Activated CD4-positive, alpha-beta T cell treated with anti-CD3 and anti-CD28 coated beads, Interleukin-2, amount 10 ng/mL, durations not matched to agents 24 days and 14 days (primary cell): Measurements from ENCODE around the gene COL11A1. TPM values are rescaled to one million over a fixed set of nuclear protein-coding genes. Genes with fewer than 3 reads are reported as not detected.

ENCODE experiments used
- DNase-seq: peaks from one replicate; pipeline ENCODE4 v3.0.0; 2022
- H3K27ac Mint-ChIP-seq: one replicate; pipeline ENCODE4 v1.8.0; 2022; ENCODE audit warnings: mild to moderate bottlenecking, mixed read lengths
- H3K27me3 Mint-ChIP-seq: one replicate; pipeline ENCODE4 v1.8.0; 2022; ENCODE audit warnings: mixed read lengths
- H3K36me3 Mint-ChIP-seq: one replicate; pipeline ENCODE4 v1.8.0; 2022; ENCODE audit warnings: low read depth, mild to moderate bottlenecking, mixed read lengths
- H3K4me1 Mint-ChIP-seq: one replicate; pipeline ENCODE4 v1.8.0; 2021; ENCODE audit warnings: mixed read lengths
- H3K4me3 Mint-ChIP-seq: one replicate; pipeline ENCODE4 v1.8.0; 2022; ENCODE audit warnings: mild to moderate bottlenecking, moderate library complexity, mixed read lengths
- H3K9me3 Mint-ChIP-seq: one replicate; pipeline ENCODE4 v1.8.0; 2021; ENCODE audit warnings: mixed read lengths
- intact Hi-C: fragments of 100-400 bp; cut with micrococcal nuclease; formaldehyde crosslinking; loops from one replicate; pipeline ENCODE4 v1.15.1; 2023
- total RNA-seq: library from RNA; stranded (reverse); gene quantifications from 2 replicates; pipeline ENCODE4 v1.2.3, GENCODE V29; 2022

The COL11A1 gene
- total RNA-seq, 1 donor from 2014 or later, result not detected

DNA sequence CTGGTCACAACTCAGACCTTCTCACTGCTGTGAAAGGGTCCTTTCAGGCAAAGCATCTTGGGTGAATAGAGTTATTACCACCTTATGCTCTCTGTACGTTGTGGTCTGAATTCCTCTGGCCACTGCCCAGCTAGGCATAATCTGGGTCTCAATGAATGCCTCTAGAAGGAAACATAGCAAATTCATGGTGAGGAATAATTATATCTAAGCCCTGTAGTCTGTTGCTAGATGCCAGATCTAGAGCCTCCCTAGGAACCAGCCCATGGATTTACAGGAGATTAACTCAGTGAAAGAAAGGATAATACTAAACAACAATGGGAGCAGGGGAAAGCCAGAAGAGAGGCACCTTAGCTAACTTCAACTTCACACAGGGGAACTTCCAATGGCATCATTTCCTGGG, 2.4 kb upstream of the COL11A1 start:
- H3K4me3 Mint-ChIP-seq, result no peak overlapping the region
- H3K9me3 Mint-ChIP-seq, result no peaks in the 10 kb centered on the region

DNA sequence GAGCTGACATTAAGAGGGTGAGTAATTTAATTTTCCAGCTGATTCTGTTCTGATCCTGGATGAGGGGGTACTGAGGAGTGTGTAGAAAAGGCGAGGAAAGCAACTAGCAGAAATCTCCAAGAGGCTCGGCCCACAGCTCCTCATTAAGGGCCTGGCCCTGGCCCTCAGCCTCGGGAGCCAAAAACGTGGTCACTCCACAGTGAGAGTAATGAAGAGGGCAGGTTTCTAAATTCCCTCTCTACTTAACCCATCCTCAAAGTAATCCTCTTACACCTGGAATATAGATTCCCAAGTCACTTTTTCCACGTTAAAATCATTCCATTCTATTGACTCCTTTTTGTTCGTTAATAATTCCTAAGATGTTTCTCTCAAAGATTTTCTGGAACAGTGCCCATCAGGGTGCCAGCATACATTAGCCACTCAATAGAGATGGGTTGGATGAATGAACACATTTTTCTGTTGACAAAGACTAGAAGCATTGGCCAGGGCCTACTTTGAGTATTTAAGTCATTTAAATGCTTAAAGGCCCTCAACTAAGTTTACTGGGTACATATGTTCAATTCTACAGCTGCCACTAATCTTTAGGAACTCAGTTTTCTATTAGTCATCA, 1.1 kb upstream of the COL11A1 start:
- intact Hi-C loops, result no loop called here

More for the DNA sequence above, 2.4 kb upstream of the COL11A1 start:
- Mint-ChIP-seq H3K4me1 (no peaks in the 10 kb centered on the region), H3K36me3 (no peaks in the 10 kb centered on the region), H3K27ac (no peak overlapping the region), H3K27me3 (peaks cover 28% of the 10 kb centered on the region)
- DNase-seq, result no peak
- intact Hi-C loops, result no loop called here

DNA sequence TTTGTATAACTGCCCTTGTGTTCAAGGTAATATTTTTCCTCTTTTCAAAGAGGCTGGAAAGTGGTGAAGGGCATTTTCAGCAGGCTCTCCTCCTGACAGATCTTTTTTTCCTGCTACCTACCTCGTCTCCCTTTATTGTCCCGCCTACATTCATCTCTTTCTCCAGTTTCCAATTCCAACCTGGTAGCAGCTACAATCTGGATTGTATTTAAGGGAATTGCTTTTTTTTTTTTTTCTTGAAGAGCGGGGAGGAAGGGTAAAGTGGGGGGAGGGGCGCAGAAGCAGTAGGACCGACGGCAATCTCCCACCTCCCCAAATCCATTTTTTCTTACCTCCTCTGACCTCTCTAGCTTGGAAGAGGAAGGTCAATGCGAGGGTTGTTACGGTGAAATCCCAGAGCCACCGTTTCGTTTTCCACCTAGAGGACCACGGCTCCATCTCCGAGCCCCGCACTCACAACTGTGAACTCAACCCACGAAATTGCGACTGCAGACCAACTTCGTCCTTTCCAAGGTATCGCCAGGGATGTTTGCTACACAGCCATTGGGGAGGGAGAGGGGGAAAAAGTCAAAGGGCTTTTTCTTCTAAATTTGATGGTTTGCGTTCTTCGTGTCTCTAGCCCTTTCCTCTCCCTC, 464 bp downstream of the COL11A1 start:
- no peaks in the 10 kb centered on the region for H3K9me3 Mint-ChIP-seq
- H3K27ac Mint-ChIP-seq, result no peak overlapping the region
- peaks cover 28% of the 10 kb centered on the region for H3K27me3 Mint-ChIP-seq
- intact Hi-C loops, result loop anchor here (2.0 kb wide), 1 partner anchor 407 kb away; no protein-coding TSS in a partner anchor
- H3K36me3 Mint-ChIP-seq, result no peaks in the 10 kb centered on the region
- no peak for DNase-seq
- H3K4me1 Mint-ChIP-seq, result no peaks in the 10 kb centered on the region
- H3K4me3 Mint-ChIP-seq, result no peak overlapping the region

More for the DNA sequence above, 1.1 kb upstream of the COL11A1 start:
- Mint-ChIP-seq H3K9me3 (no peaks in the 10 kb centered on the region), H3K36me3 (no peaks in the 10 kb centered on the region), H3K27me3 (peaks cover 28% of the 10 kb centered on the region), H3K4me1 (no peaks in the 10 kb centered on the region), H3K27ac (no peak overlapping the region), H3K4me3 (no peak overlapping the region)
- DNase-seq, result no peak

DNA sequence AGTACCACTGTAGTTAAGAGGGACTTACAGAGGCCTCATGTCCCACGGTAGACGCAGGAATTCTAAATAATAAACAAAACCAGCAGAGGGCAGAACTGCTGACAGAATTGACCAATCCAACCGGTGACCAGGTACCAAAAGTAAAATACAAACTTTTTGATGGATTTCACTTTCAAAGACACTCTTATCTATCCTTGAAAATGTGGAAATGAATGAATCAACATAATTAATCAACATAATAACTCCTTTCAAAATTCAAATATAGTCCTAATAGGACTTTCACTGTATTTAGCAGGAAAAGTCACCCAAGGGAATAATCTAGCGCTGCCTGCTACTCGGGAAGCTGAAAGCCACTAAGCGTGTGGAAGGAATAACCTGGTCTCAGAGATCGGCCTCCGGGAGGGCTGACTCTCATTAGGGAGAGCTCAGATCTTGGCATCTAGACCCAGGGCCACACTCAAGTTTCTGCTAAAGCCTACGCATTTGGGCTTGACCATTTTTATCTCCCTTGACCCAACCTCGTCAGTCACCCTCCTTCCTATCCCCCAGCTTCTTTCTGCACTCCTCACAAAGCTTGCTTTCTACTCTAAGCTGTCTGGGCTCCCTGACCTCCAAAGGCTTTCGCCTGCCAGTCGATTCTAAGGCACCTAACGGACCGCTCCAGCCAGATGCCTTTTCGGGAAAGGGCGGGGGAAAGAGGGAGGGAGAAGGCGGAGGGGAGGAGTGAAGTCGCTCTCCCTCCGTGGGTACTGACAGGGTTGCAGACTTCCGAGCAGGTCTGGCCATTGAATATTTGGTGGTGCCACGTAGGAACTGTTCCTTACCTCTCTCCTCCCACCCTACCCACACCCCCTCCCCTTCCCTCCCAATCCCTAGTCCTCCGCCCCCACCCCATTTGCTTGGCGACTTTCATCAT, 1.6 kb downstream of the COL11A1 start:
- Mint-ChIP-seq H3K4me1 (no peaks in the 10 kb centered on the region), H3K9me3 (no peaks in the 10 kb centered on the region), H3K4me3 (peak overlapping the region; percentile 30), H3K27ac (no peak overlapping the region), H3K36me3 (no peaks in the 10 kb centered on the region), H3K27me3 (peaks cover 28% of the 10 kb centered on the region)
- no peak for DNase-seq
- intact Hi-C loops, result loop anchor here (1.0 to 2.0 kb wide), 2 partner anchors 355 to 408 kb away; no protein-coding TSS in a partner anchor

DNA sequence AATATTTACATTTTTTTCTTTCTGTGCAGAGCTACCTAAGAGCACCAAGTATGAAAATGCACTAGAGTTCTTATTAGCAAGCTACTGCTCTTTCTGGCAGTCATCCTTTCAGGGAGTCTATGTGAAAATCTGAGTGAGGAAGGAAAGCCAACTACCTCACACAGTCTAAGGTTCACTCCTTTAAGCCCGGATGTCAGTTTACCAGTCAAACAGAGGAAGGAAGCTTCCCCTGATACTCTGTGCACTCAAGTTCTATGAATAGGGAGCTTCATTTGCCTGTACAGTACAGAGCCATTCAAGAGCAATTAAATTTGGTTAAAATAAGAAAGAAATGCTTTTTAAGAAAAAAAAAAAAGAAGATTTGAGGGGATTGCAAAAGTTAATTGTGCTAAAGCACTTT, 6.9 kb downstream of the COL11A1 start:
- no peaks in the 10 kb centered on the region for H3K36me3 Mint-ChIP-seq
- no peak overlapping the region for H3K27ac Mint-ChIP-seq
- peaks cover 2% of the 10 kb centered on the region for H3K27me3 Mint-ChIP-seq
- intact Hi-C loops, result no loop called here
- H3K9me3 Mint-ChIP-seq, result no peaks in the 10 kb centered on the region
- no peak overlapping the region for H3K4me3 Mint-ChIP-seq
- H3K4me1 Mint-ChIP-seq, result no peaks in the 10 kb centered on the region
- no peak for DNase-seq

DNA sequence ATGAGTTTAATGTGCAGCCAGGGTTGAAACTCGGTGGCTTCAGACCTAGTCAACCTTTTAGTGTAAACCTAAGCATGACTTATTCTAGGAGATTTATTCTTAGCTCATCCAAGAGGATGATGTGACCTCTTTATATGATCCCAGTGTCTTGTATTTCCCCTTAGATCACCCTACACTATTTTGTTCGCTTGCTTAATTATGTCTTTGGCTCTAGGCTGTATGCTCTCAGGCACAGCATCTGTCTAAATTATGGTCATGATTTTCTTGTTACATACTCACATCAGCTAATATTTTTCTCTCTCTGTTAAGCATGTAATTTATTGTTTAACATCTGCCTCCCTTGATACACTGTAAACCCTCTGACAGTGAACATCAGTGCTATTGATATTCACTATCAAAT, 19.1 kb downstream of the COL11A1 start:
- Mint-ChIP-seq H3K4me1 (no peaks in the 10 kb centered on the region), H3K9me3 (no peaks in the 10 kb centered on the region), H3K27me3 (no peaks in the 10 kb centered on the region), H3K27ac (no peak overlapping the region), H3K4me3 (no peak overlapping the region), H3K36me3 (no peaks in the 10 kb centered on the region)
- no peak for DNase-seq
- intact Hi-C loops, result no loop called here

DNA sequence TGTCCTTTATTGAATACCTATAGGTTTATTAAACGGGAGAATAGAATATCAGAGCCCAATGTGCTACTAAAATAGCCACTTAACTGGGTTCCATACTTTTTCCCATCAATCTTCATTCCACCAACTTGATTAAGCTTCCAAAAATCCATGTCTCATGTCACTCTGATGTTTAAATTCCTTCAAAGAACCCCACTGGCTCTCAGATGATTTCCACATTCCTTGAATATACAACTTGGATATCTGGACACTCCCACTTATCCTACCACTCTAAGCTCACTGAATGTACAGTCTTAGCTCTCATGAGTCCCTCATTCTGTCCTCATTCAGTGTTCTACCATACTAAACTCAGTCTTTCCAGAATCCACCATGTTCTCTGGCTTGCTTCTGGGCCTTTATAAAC, 21.1 kb downstream of the COL11A1 start:
- intact Hi-C loops, result no loop called here
- Mint-ChIP-seq H3K27ac (no peak overlapping the region), H3K4me1 (no peaks in the 10 kb centered on the region), H3K9me3 (no peaks in the 10 kb centered on the region), H3K27me3 (no peaks in the 10 kb centered on the region), H3K4me3 (no peak overlapping the region), H3K36me3 (no peaks in the 10 kb centered on the region)
- no peak for DNase-seq

DNA sequence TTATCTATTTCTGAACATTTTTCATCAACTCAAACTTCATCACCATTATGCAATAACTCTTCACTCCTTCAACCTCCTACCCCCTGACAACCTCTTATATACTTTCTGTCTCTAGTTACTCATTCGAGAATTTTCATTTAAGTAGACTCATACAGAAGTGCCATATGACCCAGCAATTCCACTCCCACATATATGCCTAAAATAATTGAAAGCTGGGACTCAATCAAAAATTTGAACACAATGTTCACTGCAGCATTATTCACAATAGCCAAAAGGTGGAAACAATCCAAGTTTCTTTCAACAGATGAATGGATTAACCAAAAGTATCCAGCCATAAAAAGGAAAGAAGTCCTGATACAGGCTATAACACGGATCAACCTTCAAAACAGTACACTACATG, 24.1 kb downstream of the COL11A1 start:
- Mint-ChIP-seq H3K27ac (no peak overlapping the region), H3K36me3 (no peaks in the 10 kb centered on the region), H3K4me3 (no peak overlapping the region), H3K27me3 (no peaks in the 10 kb centered on the region), H3K9me3 (no peaks in the 10 kb centered on the region), H3K4me1 (no peaks in the 10 kb centered on the region)
- DNase-seq, result no peak
- intact Hi-C loops, result no loop called here

DNA sequence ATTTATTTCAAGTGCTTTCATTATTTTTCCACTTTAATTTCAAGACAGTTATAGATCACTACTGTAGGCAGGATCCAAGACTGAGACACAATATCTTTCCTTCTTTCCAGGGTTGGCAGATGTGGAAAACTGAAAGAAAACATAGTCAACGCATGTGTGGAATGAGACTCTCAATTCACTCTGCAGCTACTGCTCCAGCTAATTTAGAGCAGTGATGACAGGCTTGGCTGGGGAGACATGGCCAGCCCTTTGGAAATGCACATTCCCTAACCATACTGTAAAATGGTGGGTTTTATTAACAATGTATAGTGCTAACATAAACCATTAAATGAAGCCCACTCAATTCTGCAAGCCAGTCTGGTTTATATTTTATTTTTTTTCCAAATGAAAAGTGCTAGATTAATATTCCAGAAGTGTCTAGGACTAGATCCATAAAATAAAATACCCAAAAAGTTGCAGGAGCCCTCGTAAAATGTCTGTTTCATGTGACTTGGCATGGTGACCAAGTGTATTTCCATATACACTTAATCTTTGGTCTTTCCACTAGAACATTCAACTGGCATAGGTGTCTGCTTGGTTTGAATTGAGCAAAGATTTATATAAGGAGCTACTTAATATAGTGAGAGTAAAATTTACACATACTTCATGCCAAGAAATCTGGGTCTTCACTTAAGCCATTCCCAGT, 32.9 kb downstream of the COL11A1 start:
- no peak overlapping the region for H3K27ac Mint-ChIP-seq
- H3K27me3 Mint-ChIP-seq, result no peaks in the 10 kb centered on the region
- intact Hi-C loops, result no loop called here
- H3K9me3 Mint-ChIP-seq, result no peaks in the 10 kb centered on the region
- no peaks in the 10 kb centered on the region for H3K36me3 Mint-ChIP-seq
- no peak for DNase-seq
- no peak overlapping the region for H3K4me3 Mint-ChIP-seq
- H3K4me1 Mint-ChIP-seq, result no peaks in the 10 kb centered on the region

DNA sequence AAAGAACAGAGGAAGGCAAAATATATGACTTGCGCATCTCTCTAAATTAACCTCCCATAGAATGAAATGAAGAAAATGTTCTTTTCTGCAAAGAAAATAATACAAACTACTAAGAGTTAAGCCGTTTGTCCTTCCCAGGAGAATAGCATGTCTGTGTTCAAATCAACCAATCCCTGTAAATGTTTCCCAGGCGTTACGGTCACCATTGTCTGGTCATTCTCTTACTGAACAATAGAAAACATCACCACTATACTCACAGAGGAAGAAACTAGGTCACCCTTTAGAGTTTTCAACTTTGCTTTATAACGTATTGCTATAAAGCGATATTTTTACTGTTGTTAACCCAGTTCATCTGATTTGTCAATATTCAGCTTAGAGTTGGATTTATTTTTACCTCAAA, 34.1 kb downstream of the COL11A1 start:
- Mint-ChIP-seq H3K4me3 (no peak overlapping the region), H3K27ac (no peak overlapping the region), H3K27me3 (no peaks in the 10 kb centered on the region), H3K36me3 (no peaks in the 10 kb centered on the region), H3K9me3 (no peaks in the 10 kb centered on the region), H3K4me1 (no peaks in the 10 kb centered on the region)
- DNase-seq, result no peak
- intact Hi-C loops, result no loop called here

DNA sequence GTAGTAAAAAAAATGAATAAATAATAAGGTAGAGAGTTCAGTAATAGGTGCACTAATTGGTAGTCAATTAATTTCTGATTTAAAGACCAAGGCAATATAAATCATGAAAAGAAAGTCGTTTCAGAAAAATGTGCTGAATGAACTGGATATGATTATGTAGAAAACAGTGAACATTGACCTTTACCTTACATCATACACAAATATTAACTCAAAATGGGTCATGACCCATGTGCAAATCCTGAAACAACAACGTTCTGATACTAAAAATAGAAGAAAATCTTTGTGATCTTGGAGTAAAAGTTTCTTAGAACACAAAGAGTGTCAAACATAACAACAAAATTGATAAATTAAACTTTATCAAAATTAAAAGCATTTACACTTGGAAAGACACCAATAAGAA, 39.1 kb downstream of the COL11A1 start:
- intact Hi-C loops, result no loop called here
- no peak for DNase-seq
- Mint-ChIP-seq H3K27me3 (no peaks in the 10 kb centered on the region), H3K27ac (no peak overlapping the region), H3K36me3 (no peaks in the 10 kb centered on the region), H3K9me3 (no peaks in the 10 kb centered on the region), H3K4me1 (no peaks in the 10 kb centered on the region), H3K4me3 (no peak overlapping the region)

DNA sequence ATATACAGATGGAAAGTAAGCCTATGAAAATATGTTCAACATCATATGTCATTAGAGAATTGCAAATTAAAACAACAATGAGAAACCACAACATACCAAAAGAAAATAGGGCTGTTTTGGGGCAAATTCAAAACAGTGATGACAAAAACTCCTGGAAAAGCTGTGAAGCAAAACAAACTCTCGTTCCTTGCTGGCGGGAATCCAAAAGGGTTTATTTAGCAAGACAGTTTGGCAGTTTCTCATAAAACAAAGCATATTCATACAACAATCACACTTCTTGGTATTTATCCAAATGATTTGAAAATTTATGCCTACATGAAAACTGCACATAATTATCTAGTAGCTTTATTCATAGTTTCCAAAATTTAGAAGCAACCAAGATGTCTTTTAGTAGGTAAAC, 44.4 kb downstream of the COL11A1 start:
- Mint-ChIP-seq H3K27ac (no peak overlapping the region), H3K27me3 (no peaks in the 10 kb centered on the region), H3K4me1 (no peaks in the 10 kb centered on the region), H3K9me3 (no peaks in the 10 kb centered on the region), H3K36me3 (no peaks in the 10 kb centered on the region), H3K4me3 (no peak overlapping the region)
- intact Hi-C loops, result no loop called here
- DNase-seq, result no peak

DNA sequence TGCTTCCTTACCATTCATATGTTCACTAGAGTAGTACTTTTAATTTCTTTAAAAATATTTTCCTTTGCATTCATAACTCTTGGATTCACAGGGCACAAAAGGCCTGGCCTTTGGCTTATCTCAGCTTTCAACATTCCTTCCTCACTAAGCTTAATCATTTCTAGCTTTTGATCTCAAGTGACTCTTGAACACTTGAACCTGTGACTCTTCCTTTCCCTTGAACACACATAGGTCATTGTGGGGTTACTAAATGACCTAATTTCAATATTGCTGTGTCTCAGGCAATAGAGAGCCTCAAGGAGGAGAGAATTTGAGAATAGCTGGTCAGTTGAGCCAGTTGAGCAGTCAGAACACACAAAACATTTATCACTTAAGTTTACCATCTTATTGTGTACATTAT, 49.9 kb downstream of the COL11A1 start:
- H3K9me3 Mint-ChIP-seq, result no peaks in the 10 kb centered on the region
- H3K27ac Mint-ChIP-seq, result no peak overlapping the region
- no peaks in the 10 kb centered on the region for H3K36me3 Mint-ChIP-seq
- intact Hi-C loops, result no loop called here
- no peak overlapping the region for H3K4me3 Mint-ChIP-seq
- DNase-seq, result no peak
- H3K4me1 Mint-ChIP-seq, result no peaks in the 10 kb centered on the region
- H3K27me3 Mint-ChIP-seq, result no peaks in the 10 kb centered on the region

DNA sequence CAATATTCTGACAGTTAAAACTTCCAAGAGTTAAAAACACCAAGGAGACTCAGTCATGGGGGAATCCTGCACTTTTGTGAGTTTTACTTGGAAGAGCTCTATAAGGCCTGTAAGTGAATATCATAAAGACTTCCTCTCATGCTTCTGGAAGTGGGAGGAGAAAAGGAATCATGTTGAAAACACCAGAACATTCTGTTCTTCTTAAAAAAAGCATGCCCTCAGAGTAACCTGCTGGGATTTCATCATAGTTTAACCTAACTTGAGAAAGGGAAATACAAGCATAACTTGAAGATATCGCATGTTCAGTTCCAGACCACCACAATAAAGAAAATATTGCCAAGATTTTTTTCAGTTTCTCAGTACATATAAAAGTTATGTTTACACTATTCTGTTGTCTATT, 51.9 kb downstream of the COL11A1 start:
- no peaks in the 10 kb centered on the region for H3K27me3 Mint-ChIP-seq
- no peaks in the 10 kb centered on the region for H3K4me1 Mint-ChIP-seq
- no peak overlapping the region for H3K27ac Mint-ChIP-seq
- intact Hi-C loops, result no loop called here
- DNase-seq, result no peak
- H3K36me3 Mint-ChIP-seq, result no peaks in the 10 kb centered on the region
- no peaks in the 10 kb centered on the region for H3K9me3 Mint-ChIP-seq
- H3K4me3 Mint-ChIP-seq, result no peak overlapping the region
